Kidney (tissue), 14 donors: Measurements from ENCODE around the gene HPS1. TPM values are rescaled to one million over a fixed set of nuclear protein-coding genes. Genes with fewer than 3 reads are reported as not detected.

ENCODE experiments used
- DNase-seq, 5 donors: peaks; one replicate each; pipeline ENCODE4 v3.0.0-alpha.2; 2013 to 2020
- FAIRE-seq: peaks from 2 replicates; lab custom pipeline; 2012; peaks lifted over from hg19 to GRCh38; lab: Jason Lieb, UNC
- H3K27ac ChIP-seq, 2 donors: one replicate each; pipeline ENCODE4 v1.7.0; 2013; ENCODE audit warnings: low read depth in 2 of 2, low read length in 2 of 2, inconsistent platforms in 1 of 2
- H3K27me3 ChIP-seq: one replicate; pipeline ENCODE4 v1.7.1; 2013; ENCODE audit warnings: low read length, inconsistent platforms; ENCODE audit not compliant: control insufficient read depth, insufficient read depth
- H3K36me3 ChIP-seq, 3 donors: one replicate each; pipeline versions ENCODE4 v1.7.0 to v1.7.1; 2013; ENCODE audit warnings: low read length in 3 of 3, control low read depth in 1 of 3, inconsistent platforms in 1 of 3; ENCODE audit not compliant: insufficient read depth in 3 of 3, control insufficient read depth in 2 of 3
- H3K4me1 ChIP-seq, 3 donors: one replicate each; pipeline versions ENCODE4 v1.7.0 to v1.7.1; 2013; ENCODE audit warnings: low read length in 3 of 3, inconsistent platforms in 1 of 3, low read depth in 1 of 3; ENCODE audit not compliant: control insufficient read depth in 2 of 3, insufficient read depth in 2 of 3
- H3K4me3 ChIP-seq, 3 donors: one replicate each; pipeline versions ENCODE4 v1.7.0 to v1.8.1; 2013; ENCODE audit warnings: low read length in 3 of 3, control low read depth in 1 of 3, inconsistent platforms in 1 of 3
- H3K9ac ChIP-seq, 3 donors: one replicate each; pipeline versions ENCODE4 v1.7.0 to v1.7.1; 2013; ENCODE audit warnings: low read length in 3 of 3, control low read depth in 1 of 3, inconsistent platforms in 1 of 3
- H3K9me3 ChIP-seq, 3 donors: one replicate each; pipeline versions ENCODE4 v1.7.0 to v1.7.1; 2013; ENCODE audit warnings: low read length in 3 of 3, control low read depth in 1 of 3, inconsistent platforms in 1 of 3; ENCODE audit not compliant: control insufficient read depth in 2 of 3, insufficient read depth in 1 of 3
- CTCF ChIP-seq: IDR thresholded peaks from 3 replicates; pipeline ENCODE4 v1.5.1; 2012; ENCODE audit warnings: mild to moderate bottlenecking, moderate library complexity, borderline replicate concordance; ENCODE audit not compliant: insufficient read depth; ENCODE audit errors: extremely low read depth
- intact Hi-C: fragments of 100-400 bp; cut with DNase I; formaldehyde crosslinking; loops from one replicate; pipeline ENCODE4 v1.11.1; 2022
- polyA plus RNA-seq: library from polyadenylated mRNA; stranded (reverse); fragments of 350-450 nt; fragmentation: Illumina TruSeq; extraction: RNeasy Lipid Tissue Mini Kit (QIAGEN cat#74804); gene quantifications from one replicate; pipeline ENCODE4 v1.2.3, GENCODE V29; 2014; ENCODE audit warnings: low read depth, low replicate concordance; ENCODE audit not compliant: insufficient read depth
- total RNA-seq: library from RNA; stranded (reverse); fragmentation: NEBNext Ultra II Directional; extraction: Animal tissue kit (Norgen Biotek cat#: 25700); gene quantifications from one replicate; pipeline ENCODE4 v1.2.1, GENCODE V29; 2021
- donor health status: control.
- donor health status: control.
- donor health status: control.
- donor health status: control.
- donor health status: control.
- donor health status: DM: yes; HTN: yes; CAD: no.
- donor health status: Normal renal cell carcinoma (clear cell type).

Gene HPS1
- total and polyA plus RNA-seq, 2 donors from 2014 or later = 42.7 to 63.3 TPM

DNA sequence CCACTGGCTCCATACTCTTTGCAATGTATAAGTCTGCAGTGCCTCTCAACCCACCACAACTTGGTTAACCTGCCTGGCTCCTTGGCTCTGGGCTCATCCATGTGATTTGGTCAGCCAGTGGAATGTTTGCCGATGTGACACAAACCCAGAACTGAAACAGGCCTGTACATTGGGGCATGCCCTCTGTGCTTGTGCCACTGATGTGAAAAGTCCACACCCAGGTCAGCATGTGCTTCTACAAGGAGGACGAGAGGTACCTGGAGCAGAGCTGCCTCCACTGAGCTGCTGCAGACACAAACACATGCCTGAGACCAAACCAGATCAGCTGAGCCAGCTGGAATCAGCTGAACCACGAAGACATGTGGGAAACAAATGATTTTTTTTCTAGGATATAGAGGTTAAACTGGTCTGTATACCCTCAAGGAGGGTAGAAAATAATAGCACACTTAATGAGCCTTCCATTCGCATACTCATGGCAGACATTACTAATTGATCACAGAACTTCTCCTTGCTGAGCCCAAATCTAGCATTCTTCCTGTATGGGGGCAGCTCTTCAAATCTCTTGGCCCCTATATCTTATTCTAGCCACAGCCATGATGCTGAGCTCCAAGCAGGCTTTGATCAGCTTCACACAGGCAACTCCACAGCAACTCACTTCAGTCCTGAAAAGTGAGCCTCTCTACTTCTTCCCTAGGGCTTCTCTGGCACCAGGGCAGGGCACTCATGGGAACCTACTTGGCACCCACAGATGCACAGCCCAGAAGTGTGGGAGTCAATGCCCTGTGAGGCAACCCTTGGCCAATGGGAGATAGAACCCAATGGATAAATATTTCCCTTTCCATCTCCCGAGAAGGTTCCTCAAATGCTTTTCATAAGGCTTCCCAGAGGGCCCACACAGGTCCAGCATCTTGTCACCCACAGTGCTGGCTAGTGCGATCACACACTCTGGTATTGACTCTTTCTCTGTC, 50.4 kb downstream of the HPS1 start:
- DNase-seq (no peak), FAIRE-seq (no peak)

DNA sequence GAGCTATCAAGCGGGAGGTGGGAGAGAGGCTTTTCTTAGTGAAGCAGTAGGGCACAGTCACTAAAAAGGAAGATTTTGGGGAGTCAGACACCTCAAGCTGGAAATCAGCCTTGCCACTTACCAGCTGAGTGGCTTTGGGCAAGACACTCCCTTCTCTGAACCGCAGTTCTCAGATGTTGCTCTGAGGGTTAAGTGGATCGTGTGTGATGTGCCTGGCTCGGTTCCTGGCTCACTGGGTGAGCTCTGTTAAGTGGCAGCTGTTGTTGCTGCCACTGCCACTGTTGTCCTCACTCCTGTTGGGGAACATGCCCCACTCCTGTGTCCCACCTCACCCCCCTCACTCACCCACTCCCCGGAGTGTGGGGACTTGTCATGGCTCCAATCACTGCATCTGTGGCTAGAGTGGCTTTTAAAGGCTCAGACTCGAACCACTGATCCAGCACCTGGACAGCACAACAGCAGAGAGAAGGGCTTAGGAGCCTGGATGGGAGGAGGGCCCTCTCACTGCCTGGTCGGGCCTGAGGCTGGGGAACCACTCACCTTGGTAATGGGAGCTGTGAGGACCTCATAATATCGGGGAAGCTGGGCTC, 51.8 kb downstream of the HPS1 start:
- H3K27ac ChIP-seq = no peak overlapping the region
- intact Hi-C loops = no loop called here
- no peaks in the 10 kb centered on the region for H3K4me1 ChIP-seq
- TF ChIP-seq CTCF = no peak
- peaks cover 0 to 18% (median 0%) of the 10 kb centered on the region in 3 donors for H3K36me3 ChIP-seq
- no peaks in the 10 kb centered on the region for H3K27me3 ChIP-seq
- FAIRE-seq (no peak), DNase-seq (no peak)
- no peak overlapping the region for H3K4me3 ChIP-seq
- no peaks in the 10 kb centered on the region for H3K9me3 ChIP-seq
- no peak overlapping the region for H3K9ac ChIP-seq

More for the DNA sequence above, 50.4 kb downstream of the HPS1 start:
- intact Hi-C loops = no loop called here
- H3K36me3 ChIP-seq = peaks cover 0 to 18% (median 0%) of the 10 kb centered on the region in 3 donors
- no peak overlapping the region for H3K9ac ChIP-seq
- H3K4me1 ChIP-seq = no peaks in the 10 kb centered on the region
- no peak overlapping the region for H3K4me3 ChIP-seq
- no peak for TF ChIP-seq CTCF
- H3K27me3 ChIP-seq = no peaks in the 10 kb centered on the region
- H3K27ac ChIP-seq = no peak overlapping the region
- no peaks in the 10 kb centered on the region for H3K9me3 ChIP-seq

DNA sequence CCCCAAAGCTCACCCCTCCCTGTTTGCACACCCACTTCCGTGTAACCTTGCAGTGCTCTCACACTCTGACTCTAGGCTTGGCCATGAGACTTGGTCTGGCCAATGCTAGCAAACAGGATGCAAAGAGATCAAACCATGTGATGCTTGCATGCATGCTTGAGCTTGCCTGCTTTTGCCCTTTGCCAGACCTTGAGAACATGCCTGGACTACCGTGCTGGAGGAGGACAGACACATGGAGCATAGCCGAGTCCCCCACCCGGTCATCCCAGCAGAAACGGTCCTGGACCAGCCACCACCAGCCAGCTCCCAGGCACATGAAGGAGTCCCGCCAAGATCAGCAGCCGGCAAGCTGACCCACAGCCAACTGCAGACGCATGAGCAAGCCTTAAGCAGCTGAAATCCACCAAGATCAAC, 55.1 kb downstream of the HPS1 start:
- Histone ChIP-seq H3K9me3 (no peaks in the 10 kb centered on the region), H3K4me1 (no peaks in the 10 kb centered on the region), H3K4me3 (no peak overlapping the region), H3K9ac (no peak overlapping the region), H3K27ac (no peak overlapping the region), H3K36me3 (peaks cover 0 to 12% (median 0%) of the 10 kb centered on the region in 3 donors), H3K27me3 (no peaks in the 10 kb centered on the region)
- TF ChIP-seq CTCF = no peak
- intact Hi-C loops = no loop called here
- DNase-seq (peak in 1 of 5 donors; percentile 86), FAIRE-seq (no peak)
